OCI-LY7 (cell line): ENCODE data around the gene CCNL2.

Experiments used
- EZH2phosphoT487 ChIP-seq: fragments of 200-600 bp; sonication (generic); IDR thresholded peaks from 2 replicates; pipeline ENCODE4 v1.6.1; 2018; ENCODE audit warnings: low read depth, borderline replicate concordance, mild to moderate bottlenecking, mixed run types, antibody characterized with exemption, low read length, moderate library complexity, mixed read lengths
- TF ChIP-seq, protein P1 (sequence below): fragments of 200-600 bp; sonication (generic); conservative IDR thresholded peaks from 2 replicates; pipeline ENCODE4 v1.5.1; 2014; ENCODE audit warnings: mild to moderate bottlenecking, antibody characterized with exemption, low read length, moderate library complexity, mixed read lengths

DNA sequence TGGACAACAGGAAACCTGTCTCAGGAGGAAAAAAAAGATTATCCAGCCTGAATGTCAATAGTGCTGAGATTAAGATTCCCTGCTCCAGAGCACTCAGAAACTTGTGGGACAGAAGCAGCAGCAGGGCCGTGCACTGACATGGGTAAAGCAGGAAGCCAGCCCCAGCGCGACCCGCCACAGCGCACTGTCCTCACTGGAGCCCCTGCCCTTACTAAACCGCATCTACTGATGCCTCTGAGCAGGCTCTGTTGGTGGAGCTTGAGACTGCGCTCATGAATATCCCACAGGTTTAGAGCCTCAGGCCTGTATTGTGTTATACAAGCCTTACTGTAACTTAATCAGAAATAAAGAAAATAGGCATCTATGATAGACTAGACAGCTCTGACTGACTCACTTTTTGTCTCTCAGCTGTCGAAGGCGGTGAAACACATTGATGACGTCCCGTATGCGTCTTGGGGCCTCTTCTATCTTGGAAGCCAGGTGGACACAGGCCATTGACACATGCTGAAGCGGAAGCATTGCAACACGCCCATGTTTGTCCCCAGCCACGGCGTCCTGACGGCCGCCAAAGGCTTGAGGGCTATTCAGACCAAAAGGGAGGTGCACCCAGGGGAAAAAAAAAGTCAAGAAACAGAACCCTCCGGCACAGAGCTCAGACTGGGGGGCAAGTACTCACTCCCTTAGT is 1.2 kb downstream of the CCNL2 start:
- TF ChIP-seq EZH2phosphoT487, result no peak
- TF ChIP-seq, protein P1, sequence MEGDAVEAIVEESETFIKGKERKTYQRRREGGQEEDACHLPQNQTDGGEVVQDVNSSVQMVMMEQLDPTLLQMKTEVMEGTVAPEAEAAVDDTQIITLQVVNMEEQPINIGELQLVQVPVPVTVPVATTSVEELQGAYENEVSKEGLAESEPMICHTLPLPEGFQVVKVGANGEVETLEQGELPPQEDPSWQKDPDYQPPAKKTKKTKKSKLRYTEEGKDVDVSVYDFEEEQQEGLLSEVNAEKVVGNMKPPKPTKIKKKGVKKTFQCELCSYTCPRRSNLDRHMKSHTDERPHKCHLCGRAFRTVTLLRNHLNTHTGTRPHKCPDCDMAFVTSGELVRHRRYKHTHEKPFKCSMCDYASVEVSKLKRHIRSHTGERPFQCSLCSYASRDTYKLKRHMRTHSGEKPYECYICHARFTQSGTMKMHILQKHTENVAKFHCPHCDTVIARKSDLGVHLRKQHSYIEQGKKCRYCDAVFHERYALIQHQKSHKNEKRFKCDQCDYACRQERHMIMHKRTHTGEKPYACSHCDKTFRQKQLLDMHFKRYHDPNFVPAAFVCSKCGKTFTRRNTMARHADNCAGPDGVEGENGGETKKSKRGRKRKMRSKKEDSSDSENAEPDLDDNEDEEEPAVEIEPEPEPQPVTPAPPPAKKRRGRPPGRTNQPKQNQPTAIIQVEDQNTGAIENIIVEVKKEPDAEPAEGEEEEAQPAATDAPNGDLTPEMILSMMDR, result no peak
